GM21737 (cell line): ENCODE data around the gene PDC.

Source experiments
- ATAC-seq: cut with Tn5 transposase; IDR thresholded peaks from one replicate; pipeline ENCODE4 v1.9.1; 2021; ENCODE audit warnings: mild to moderate bottlenecking, moderate library complexity; ENCODE audit not compliant: unreplicated experiment

The PDC gene

DNA sequence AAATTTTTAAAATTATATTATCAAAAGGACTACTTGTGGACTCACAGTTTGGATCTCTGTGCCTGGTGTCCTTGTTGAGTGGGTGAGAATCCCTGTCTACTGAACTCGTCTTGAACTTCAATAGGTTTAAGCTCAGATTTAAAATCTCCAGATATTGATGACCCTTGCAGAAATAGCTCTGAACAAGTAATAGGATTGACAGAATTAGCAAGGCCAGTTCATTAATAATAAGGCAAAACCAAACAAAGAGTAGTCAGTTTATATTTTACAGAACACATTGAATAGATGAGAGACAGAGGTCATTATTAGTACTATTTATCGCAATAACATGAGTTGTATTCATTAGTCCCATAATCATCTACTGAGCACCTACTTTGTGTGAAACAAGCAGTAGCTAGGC lies at the start of gene PDC:
Gene PDC, minus strand, starts transcription at position 101 of the 400 bp plus-strand sequence. CDS start 11,655 bp downstream, outside the sequence.
- no peak for ATAC-seq

DNA sequence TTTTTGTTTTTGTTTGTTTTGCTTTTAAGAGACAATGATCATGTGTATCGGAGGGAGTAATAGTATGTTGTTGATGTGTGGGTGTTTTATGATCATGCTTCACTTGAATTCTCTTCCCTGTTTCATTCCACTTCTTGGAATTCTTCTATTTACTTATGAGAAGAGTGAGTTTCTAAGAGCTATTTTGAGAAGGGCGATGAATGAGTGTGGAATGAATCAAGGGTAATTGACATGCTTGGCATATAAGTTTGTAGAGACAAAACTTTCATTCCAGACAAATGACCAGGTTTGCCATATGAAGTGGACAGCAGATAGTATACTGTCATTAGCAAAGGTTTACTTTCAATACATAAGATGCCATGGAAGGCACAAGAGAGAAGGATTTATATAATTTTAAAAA lies 42.3 kb upstream of the PDC start:
- ATAC-seq = no peak

DNA sequence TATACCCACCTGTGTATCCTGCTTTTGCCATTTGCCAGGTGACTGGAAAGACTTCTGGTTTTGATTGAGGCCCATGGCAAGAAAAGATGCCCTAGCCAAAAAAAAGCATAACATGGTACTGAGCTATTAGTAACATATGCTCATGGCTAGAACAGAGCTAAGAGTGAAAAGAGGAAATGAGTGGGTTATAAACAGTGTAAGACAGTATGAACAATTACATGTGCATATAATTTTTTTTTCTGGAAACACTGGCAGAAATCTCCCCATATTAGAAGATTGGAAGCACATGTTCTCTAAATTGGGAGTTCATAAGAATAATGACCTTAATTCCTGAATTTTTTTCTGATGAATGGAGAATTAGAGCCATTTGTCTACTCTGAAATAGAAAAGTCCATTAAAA lies 41.2 kb upstream of the PDC start:
- no peak for ATAC-seq

DNA sequence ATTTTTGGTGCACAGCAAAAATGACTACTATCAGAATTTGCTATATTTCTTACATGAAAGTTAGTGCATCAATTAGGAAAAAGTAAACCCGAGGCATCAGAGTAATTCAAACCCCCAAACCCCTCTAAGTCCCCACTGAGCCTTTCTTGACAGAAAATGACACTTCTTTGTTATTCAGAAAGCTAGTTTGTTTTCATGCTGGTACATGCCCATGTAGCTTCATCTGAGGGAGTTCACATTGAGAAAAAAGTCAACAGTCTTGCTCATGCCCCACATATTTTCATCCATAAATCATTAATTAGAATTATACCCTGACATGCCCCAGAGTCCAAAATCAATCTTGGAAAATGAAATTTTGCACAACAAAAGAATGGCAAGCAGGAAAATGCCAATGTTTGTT lies 39.9 kb upstream of the PDC start:
- no peak for ATAC-seq

DNA sequence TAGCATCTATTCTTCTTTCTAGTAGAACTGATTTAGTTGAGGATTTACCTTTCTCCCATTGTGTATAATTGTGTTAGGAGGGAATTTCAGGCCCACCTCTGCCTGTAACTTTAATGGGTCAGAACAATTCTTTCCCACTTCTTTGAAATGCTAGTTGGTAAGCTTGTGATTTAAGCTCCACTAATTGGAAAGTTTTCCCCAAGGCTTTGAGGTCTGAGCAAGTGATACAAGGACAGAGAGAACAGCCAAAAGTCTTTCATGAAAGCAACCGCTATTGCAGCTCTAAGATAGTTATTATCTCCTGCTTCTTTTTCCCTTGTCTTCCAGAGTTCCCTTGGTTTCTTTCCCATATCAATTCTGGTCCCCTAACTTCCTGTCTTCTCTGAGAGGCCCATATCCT lies 38.7 kb upstream of the PDC start:
- no peak for ATAC-seq

DNA sequence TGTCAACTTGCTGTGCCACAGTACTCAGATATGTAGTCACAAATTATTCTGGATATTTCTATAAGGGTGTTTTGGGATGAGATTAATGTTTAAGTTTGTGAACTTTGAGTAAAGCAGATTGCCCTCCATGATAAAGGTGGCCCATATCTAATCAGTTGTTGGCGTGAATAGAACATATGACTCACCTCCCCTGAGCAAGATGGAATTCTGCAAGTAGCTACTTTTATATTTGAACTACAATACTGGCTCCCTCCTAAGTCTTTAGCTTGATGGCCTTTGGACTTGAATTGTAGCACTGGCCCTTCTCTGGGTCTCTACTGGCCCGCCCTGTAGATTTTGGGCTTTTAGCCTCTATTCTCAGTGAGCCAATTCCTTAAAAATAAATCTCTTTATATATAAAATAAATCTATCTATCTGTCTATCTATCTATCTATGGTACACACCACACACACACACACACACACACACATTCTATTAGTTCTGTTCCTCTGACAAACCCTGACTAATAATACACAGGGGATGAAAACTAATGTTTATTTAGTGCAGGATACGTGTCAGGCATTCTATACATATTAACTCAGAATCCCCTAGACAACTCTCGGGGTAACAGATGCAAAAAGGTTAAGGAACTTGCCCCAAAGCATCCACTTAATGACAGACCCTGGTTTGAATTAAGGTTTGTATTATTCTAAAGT lies 37.9 kb upstream of the PDC start:
- ATAC-seq = no peak

DNA sequence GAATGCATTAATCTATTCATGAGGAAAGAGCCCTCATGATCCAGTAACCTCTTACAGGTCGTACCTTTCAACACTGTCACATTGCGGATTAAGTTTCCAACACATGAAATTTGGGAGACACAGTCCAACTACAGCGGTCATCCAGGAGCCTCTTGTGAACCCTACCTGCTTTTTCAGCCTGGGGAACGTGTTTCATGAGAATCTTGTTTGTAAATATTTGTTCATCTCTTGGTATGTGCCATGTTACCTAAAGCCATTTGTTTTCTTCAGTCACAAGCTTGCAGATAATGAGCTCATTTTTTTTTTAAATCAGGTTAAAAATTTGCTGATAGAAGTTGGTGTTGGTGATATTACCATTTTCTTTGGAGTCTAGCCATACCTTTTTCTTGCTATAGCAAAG lies 37.2 kb upstream of the PDC start:
- ATAC-seq = no peak

DNA sequence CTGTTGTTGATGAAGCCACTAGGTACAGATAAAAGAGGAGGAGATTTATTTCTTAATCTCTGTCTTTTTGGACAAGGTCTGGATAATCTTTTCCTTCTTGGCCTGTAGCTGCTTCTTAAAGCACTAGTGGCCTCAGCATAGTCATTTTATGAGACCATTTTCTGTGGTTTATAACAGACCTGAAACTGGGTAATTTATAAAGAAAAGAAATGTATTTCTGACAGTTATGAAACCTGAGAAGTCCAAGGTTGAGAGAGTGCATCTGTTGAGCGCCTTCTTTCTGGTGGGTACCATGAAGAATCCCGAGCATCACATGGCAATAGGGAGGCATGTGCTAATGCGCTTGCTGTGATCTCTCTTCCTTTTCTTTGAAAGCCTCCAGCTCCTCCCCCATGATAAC lies 36.7 kb upstream of the PDC start:
- ATAC-seq = no peak

DNA sequence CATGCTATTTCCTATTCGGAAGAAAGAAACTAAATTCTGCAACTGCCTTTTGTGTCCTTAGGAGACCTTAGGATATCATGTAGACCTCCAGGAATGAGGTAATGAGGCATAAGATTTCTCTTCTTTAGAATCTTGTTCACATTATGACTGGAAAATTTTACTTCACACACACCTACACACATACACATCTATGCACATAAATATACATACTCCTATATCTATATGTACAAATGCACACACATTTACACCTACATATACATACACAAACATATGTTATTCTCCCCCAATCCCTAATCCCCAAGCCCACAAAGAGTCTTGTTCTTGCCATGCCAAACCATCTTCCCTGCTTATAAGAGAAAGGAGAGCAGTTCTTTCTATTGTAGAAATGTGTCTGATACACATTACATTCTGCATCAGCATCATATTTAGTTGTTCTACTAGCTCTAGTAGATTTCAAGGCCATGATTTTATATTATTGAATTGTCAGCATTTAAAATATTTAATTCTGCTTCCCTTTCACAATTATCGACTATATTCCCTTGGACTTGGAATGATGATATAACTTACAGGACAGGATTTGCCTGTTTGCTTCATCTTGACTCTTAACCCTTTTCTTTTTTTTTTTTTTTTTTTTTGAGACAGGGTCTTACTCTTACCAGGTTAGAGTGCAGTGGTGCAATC lies 35.4 kb upstream of the PDC start:
- no peak for ATAC-seq

DNA sequence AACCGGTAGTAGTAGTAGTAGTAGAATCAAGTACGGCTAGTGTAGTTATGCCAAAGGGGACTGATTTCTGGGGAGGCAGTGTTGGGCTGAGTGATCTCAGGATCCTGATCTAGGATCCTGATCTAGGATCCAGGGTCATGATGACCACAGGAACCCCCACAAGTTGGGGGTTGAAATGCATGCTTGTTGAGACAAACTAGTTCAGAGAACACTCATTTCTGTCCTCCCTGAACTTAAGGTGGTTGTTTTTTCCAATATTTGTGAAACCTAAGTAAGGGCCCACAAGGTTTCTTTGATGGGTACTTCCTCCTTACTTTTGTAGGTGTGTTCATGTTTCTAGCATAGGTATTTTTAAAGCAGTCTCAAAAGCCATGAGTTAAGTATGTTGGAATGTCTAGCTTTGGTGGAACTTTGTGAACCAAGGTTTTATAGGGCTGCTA lies 33.9 kb upstream of the PDC start:
- no peak for ATAC-seq

DNA sequence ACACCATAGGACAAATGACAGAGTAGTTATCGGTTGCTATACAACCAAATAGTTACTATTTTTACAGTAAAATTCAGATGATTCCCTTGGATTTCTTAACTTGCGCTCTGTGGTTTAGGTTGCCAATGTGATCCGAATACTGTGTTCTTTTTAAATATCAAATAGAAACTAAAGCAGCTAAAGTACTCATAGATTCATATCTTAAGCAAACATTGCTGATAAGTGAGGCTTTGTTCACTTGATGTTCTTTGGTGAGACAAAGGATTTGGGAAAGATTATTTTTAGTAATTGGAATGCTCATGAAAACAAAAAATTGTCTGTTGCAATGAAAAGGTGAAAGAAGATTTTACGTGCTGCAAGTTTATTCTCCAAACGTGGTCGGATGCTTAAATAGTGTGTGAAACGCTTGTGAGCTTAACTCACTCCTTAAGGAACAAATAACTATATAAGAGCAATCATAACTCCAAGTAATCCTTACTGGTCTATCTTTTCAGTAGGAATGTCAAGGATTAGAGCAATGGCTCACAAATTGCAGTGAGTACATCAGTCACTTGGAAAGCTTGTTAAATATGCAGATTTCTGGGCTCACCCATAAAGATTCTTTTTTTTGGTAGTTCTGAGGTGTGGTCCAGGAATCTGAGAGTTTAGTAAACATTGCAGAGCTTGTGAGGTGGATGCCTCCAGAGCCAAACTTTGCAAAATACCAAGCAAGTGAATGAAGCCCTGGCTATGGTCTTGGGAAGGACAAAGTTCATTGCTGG lies 31.8 kb upstream of the PDC start:
- no peak for ATAC-seq

DNA sequence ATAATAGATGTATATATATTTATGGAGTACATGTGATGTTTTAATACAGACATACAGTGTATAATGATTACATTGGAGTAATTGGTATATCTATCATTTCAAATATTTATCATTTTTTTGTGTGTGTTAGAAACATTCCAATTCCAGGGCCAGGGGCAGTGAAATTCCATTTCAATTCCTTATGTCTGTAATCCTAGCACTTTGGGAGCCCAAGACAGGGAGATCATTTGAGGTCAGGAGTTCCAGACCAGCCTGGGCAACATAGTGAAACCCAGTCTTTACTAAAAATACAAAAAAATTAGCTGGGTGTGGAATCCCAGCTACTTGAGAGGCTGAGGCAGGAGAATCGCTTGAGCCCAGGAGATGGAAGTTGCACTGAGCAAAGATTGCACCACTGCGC lies 30.4 kb upstream of the PDC start:
- ATAC-seq = no peak

DNA sequence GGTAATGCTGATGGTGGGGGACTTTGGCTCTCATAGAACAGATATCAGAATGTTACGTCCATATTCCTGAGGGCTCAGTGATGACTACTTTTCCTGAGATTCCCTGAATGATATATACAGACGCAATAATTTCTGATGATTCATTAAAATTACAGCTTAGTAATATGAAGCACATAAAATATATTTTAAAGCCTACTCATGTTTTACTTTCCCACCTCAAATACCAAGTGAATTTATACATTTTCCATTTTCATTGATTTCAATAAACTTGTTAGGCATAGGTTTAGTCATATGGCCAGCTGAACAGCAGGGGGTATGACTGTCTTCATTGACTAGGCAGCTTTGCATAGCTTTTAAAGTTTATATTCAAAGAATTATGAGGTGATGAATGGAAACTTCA lies 26.2 kb upstream of the PDC start:
- no peak for ATAC-seq

DNA sequence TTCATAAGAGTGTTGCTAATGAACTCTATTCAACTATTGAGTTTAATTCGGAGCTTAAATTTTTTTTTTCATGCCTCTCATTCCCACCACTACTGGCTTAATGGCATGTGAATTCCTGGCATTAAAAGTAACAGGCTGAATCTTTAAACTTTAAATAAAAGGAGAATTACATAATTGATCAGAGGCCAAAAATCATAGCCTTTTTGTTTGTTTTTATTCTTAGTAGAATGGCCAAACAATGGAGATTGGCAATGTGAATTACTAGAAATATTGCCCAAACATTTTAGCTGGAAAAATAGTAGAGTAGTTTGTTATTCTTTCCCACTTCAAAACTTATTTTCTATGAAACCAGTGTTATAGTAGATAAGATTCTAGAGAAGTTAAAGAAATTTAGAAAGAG lies 25.1 kb upstream of the PDC start:
- no peak for ATAC-seq

DNA sequence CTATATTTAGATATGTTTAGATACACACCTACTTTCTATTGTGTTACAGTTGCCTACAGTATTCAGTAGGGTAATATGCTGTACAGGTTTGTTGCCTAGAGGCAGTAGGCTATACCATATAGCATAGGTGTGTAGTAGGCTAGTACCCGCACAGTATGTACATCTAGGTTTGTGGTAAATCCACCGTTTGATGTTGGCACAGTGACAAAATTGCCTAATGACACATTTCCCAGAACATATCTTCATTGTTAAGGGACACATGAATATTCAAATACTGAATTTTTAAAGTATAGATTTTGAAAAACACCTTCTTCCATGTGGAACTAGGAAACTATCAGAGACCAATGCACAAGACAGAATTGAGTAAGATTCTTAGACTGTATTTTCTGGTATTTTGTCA lies 22.6 kb upstream of the PDC start:
- no peak for ATAC-seq

DNA sequence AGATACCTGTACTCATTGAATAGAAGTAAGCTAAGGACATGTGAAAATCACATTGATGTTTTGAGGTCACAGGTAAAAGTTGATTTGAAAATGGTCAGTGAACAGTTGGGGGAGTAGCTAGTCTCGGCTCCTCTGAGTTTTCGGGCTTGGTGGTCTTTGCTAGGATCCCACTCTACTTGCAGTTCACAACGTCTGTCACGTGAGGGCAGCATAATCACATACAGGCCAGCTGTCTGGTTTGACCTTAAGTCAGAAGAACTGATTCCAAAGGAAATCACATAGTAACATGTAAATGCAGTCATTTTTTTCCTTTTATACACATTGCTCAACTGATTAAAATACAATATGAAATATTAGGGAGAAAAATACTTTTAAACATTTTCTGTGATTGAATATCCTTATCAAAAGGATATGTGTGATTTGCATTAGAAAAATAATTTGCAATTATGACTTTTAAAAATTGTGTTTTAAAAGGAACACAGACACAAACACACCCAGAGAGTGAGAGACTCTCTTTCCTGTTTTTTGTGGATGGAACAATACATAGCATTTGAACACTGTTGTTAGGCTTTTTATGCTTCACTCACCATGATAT lies 21.8 kb upstream of the PDC start:
- ATAC-seq = peak; percentile 77

DNA sequence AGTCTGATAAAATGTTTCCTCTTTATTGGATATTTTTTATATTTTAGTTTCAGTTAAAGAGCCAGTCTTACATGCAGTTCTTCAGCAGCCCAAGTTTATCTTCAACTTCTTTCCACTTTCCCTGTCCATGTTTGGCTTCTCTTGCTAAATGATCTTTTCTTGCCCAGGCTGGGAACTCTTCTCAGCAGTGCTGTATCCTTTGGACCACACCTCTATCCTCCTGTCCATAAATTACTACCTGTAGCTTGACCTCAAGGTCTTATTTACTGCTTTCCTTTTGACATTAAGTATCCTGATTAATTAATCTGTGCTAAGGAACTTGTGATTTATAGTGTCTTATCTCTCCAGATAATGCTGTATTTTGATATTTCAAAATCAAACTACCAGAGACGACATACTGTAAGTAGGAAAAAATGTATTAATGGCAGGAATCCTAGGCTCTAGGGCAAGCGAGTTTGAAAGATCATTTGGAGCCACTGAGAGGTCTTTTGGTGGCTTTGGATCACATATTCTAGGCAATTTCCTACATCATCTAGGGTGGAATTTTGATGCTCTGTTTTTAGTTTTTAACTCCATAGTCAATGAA lies 20.5 kb upstream of the PDC start:
- ATAC-seq = no peak

DNA sequence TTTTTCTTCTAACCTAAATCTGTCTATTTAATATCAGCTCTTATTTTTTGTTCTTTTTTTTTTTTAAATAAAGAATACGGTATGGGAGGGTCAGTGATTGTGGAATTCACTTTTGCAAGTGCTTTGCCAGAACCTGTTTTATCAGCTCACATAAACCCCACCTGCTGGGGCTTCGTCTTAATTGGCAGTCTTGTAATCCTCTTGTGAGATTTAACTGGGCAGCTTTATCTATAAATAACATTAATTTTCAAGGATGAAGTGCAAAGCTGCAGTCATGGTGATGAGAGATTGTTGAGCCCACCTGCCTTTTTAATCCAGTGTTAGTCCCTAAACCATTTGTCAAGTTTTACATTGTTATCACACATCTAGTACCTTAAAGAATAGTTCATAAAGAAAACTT lies 18.2 kb upstream of the PDC start:
- no peak for ATAC-seq

DNA sequence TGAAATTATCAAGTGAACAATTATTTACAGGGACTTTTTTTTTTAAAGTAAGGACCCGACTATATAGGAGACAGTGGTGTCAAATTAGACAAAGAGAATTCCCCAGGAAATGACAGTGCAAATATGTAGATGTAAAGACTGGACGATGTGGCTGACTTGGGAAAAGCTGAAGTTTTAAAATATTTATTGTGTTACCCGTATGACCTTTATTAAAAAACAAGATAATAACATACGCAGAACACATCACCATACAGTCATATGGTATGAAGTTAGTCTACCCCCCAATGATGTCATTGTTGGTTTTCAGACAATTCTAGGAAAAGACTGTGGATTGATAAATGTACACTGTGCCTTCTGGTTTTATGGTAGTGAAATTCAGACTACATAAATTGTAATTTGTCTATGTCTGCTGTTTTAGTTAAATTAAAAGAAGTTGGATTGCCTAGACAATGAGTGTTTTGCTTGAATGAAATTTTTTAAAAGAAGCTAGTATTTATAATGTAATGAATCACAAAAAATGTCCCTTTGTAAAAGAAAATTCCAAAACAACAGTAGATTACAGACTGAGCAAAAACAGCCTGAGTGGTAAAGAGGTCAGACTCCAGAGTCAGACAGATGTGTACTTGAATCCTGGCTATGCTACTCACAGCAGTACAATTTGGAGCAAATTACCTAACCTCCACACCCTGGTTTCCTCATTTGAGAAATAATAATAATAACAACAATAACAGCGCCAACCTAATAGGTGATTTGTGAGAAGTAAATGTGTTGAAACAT lies 15.5 kb upstream of the PDC start:
- ATAC-seq = no peak

DNA sequence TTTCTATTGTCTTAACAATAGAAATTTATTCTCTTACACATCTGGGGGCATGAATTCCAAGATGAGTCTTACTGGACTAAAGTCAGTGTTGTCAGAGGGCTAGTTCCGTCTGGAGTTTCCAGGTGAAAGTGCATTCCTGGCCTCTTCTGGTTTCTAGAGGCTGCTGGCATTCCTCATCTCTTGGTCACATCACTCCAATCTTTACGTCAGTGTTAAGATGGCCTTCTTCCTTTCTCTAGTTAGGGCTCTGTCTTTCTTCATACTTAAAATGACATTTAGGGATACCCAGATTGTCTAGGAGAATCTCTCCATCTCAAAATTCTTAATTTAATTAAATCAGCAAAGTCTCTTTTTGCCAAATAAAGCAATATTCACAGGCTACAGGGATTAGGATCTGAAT lies 13.3 kb upstream of the PDC start:
- no peak for ATAC-seq

DNA sequence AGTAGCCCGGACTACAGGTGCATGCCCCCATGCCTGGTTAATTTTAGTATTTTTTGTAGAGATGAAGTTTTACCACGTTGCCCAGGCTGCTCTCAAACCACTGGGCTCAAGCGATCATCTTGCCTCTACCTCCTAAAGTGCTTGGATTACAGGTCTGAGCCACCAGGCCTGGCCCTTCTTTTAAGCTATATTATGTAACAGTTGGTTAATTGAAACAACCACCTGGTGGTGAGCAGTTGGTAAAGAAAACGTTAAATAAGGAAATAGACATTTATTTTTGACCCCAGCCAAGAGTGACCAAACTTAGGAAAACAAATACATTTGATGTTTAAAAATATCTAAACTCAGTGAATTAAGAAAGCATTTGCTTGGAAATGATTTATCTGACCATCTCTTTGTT lies 12.1 kb upstream of the PDC start:
- ATAC-seq = no peak
